Stimulated activated naive CD4-positive, alpha-beta T cell (primary cell): Measurements from ENCODE around the gene UACA.
"Not testable (repeated sequence)": the region's sequence is repeated elsewhere in the genome, so short reads cannot be mapped to it uniquely, and the experiment has no call there.

Experiments used
- DNase-seq, 6 experiments: peaks; one replicate each; lab custom pipeline; 2025; lab: John Stamatoyannopoulos, UW

The UACA gene

GRCh38 chr15:70757627-70758026, 5.7 kb downstream of the UACA start:
- no peak for DNase-seq

GRCh38 chr15:70754862-70755261, 8.5 kb downstream of the UACA start:
- DNase-seq, result no peak

- DNase-seq, result no peak
These were observed 10.1 kb downstream of the UACA start for GRCh38 chr15:70753101-70753829.

GRCh38 chr15:70752193-70752635, 11.1 kb downstream of the UACA start:
- peak in 2 of 6 experiments; percentile 6 to 66 for DNase-seq

- DNase-seq, result no peak
These were observed 13.0 kb downstream of the UACA start for GRCh38 chr15:70750203-70750869.

- DNase-seq, result no peak
These were observed 15.0 kb downstream of the UACA start for GRCh38 chr15:70748281-70748747.

- not testable (repeated sequence) for DNase-seq
These were observed 16.8 kb downstream of the UACA start for GRCh38 chr15:70746598-70746997.

- DNase-seq, result no peak
These were observed 20.4 kb downstream of the UACA start for GRCh38 chr15:70742928-70743327.

GRCh38 chr15:70741677-70742293, 21.6 kb downstream of the UACA start:
- no peak for DNase-seq

- no peak for DNase-seq
These were observed 22.2 kb downstream of the UACA start for GRCh38 chr15:70741107-70741531.

GRCh38 chr15:70735040-70735439, 28.3 kb downstream of the UACA start:
- not testable (repeated sequence) for DNase-seq

GRCh38 chr15:70729164-70729563, 34.2 kb downstream of the UACA start:
- no peak for DNase-seq

GRCh38 chr15:70726753-70727152, 36.6 kb downstream of the UACA start:
- no peak for DNase-seq

- no peak for DNase-seq
These were observed 39.4 kb downstream of the UACA start for GRCh38 chr15:70723927-70724326.

GRCh38 chr15:70723122-70723422, 40.3 kb downstream of the UACA start:
- DNase-seq, result no peak

- DNase-seq, result peak in 3 of 6 experiments; percentile 1 to 31 (median 15)
These were observed 40.9 kb downstream of the UACA start for GRCh38 chr15:70722266-70723121.

GRCh38 chr15:70720228-70721016, 42.9 kb downstream of the UACA start:
- DNase-seq, result no peak

GRCh38 chr15:70717237-70717793, 46.0 kb downstream of the UACA start:
- DNase-seq, result no peak

- no peak for DNase-seq
These were observed 47.4 kb downstream of the UACA start for GRCh38 chr15:70715840-70716485.

- DNase-seq, result no peak
These were observed 48.8 kb downstream of the UACA start for GRCh38 chr15:70714565-70714964.
